ENCODE results near the gene RCL1. TPM values are rescaled to one million over a fixed set of nuclear protein-coding genes. Genes with fewer than 3 reads are reported as not detected.

Gene RCL1
- total RNA-seq, 1 donor from 2014 or later = 23.4 TPM

DNA sequence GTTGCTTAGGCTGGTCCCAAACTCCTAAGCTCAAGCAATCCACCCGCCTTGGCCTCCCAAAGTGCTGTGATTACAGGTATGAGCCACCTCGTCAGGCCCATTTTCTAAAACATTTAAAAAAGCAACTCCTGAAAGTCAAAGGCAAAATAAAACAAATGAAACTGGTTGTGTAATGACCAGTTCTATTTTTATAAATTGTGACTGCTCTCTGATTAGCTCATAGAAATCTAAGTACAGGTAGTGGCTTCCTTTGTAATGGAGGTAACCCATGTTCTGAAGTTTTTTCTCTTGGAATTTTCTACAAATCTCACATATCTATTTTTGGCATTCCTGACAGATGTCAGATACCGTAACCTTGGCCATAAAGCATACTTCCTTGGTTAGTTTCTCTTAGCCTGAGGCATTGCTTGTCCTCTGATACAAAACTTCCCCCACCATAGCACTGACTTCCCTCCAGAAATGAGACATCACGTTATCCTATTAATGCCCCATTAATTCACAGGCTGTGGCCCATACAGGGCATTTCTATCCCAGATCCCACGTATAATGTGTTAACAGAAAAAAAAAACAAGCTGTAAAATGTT, 37.6 kb upstream of the RCL1 start:
- H3K4me3 ChIP-seq (ENCODE audit: low read depth, low read length) = no peak overlapping the region
- no peak for DNase-seq (ENCODE audit: low read depth)
- TF ChIP-seq, protein P1, sequence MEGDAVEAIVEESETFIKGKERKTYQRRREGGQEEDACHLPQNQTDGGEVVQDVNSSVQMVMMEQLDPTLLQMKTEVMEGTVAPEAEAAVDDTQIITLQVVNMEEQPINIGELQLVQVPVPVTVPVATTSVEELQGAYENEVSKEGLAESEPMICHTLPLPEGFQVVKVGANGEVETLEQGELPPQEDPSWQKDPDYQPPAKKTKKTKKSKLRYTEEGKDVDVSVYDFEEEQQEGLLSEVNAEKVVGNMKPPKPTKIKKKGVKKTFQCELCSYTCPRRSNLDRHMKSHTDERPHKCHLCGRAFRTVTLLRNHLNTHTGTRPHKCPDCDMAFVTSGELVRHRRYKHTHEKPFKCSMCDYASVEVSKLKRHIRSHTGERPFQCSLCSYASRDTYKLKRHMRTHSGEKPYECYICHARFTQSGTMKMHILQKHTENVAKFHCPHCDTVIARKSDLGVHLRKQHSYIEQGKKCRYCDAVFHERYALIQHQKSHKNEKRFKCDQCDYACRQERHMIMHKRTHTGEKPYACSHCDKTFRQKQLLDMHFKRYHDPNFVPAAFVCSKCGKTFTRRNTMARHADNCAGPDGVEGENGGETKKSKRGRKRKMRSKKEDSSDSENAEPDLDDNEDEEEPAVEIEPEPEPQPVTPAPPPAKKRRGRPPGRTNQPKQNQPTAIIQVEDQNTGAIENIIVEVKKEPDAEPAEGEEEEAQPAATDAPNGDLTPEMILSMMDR (conservative IDR thresholded peaks at IDR 0.05; ENCODE audit: low read depth, low read length) = no peak

DNA sequence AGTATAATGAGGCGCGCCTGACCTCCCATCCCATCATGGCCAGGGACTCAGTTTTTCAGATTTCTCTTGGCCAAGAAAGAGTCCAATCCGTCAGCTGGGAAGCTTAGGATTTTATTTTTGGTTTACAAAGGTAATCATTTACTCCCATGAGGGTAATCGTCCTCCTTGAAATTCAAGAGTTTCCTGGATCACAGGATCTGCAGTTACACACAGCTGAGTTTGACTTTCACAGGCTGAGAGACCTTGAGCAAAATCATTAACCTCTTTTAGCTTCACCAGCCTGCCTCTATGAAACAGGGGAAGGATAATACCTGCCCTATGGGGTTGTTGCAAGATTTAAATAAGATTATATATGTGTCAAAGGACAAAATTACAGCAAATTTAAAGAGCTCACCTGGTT, 36.3 kb upstream of the RCL1 start:
- TF ChIP-seq, protein P1 (conservative IDR thresholded peaks at IDR 0.05; ENCODE audit: low read depth, low read length) = no peak
- no peak overlapping the region for H3K4me3 ChIP-seq (ENCODE audit: low read depth, low read length)
- peak; percentile 58 for DNase-seq (ENCODE audit: low read depth)

DNA sequence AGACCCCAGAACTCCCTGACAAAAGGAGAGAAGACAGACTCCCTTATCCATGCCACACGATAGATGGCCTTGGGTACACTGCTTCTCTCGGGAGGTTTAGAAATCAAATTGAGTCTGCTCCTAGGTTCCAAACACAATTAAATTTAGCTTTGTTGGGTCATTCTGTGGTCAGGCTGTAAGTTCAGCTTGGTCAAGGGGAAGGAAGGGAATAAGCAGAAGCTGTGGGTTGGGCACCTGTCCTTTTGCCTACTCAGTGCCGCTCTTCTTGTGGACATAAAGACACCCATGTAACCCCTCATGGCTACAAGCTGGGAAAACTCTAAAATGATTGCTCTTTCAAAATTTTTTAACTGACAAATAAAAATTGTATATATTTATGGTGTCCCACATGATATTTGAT, 32.6 kb upstream of the RCL1 start:
- TF ChIP-seq, protein P1 (conservative IDR thresholded peaks at IDR 0.05; ENCODE audit: low read depth, low read length) = no peak
- no peak overlapping the region for H3K4me3 ChIP-seq (ENCODE audit: low read depth, low read length)
- DNase-seq (ENCODE audit: low read depth) = no peak

DNA sequence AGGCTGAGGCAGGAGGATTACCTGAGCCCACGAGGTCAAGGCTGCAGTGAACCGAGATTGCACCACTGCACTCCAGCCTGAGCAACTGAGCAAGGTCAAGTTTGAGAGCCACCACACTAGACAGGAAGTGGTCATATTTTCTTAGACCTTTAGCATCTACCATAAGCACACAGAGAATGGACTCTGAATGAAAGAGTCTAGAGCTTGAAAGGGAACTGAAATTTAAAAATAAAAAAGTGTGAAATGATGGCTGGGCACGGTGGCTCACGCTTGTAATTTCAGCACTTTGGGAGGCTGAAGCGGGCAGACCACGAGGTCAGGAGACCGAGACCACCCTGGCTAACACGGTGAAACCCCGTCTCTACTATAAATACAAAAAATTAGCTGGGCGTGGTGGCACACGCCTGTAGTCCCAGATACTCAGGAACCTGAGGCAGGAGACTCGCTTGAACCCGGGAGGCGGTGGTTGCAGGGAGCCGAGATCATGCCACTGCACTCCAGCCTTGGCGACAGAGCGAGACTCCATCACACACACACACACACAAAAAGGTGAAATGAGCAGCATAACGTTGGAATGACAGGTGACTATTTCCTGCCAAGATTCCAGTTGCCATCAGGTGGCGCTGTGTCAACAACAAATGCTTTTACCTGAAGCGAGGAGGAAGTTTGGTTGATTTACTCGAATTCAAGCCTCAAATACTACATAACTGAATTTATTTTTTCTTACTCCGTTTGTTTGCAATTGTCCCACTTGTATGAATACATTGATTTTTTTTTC, 30.4 kb upstream of the RCL1 start:
- H3K4me3 ChIP-seq (ENCODE audit: low read depth, low read length) = peak overlapping the region; percentile 40
- DNase-seq (ENCODE audit: low read depth) = peak; percentile 49
- TF ChIP-seq, protein P1 (conservative IDR thresholded peaks at IDR 0.05; ENCODE audit: low read depth, low read length) = peak; percentile 86

DNA sequence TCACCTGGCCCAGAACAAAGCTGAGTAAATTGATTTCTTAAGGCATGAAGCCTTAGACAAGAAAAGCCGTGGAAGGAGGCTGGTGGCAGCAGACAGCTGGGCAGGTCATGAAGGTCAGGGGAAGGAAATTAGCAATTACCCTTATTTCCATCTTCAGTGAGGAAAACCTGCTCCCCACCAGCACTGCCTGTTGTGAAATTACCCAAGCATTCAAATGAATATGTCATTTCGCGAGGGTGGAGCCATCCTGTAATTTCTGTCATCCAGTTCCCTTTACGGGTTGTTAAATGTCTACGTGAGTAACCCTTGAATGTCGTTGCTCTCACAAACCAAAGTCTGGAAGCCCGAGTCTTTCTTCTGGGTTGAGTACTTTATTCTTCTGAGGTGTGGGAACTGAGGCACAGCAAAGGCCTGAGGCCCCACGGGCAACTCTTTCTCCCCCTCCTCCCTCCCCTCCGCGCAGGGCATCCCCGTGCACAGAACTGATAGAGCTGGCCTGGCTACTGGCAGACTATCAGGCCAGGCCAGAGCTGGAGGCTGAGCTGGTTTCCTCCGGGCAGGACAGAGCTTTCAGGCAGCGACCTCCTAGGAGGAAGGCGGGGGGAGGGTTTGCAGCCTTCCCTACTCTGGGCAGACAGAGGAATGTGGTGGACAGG, 29.7 kb upstream of the RCL1 start:
- TF ChIP-seq, protein P1 (conservative IDR thresholded peaks at IDR 0.05; ENCODE audit: low read depth, low read length) = no peak
- DNase-seq (ENCODE audit: low read depth) = no peak
- H3K4me3 ChIP-seq (ENCODE audit: low read depth, low read length) = peak overlapping the region; percentile 40

DNA sequence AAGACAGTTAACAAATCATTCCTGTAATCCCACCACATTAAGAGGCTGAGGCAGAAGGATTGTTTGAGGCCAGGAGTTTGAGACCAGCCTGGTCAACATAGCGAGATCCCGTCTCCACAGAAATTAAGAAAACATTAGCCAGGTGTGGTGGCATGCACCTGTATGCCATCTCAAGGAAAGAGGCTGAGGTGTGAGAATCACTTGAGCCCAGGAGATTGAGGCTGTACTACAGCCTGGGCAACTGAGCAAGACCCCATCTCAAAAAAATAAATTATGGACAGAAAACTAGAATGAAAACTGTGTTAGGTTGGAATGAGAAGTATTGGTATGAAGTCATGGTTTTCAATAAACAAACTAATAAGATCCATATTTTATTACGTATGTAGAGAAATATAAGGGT, 28.7 kb upstream of the RCL1 start:
- DNase-seq (ENCODE audit: low read depth) = no peak
- TF ChIP-seq, protein P1 (conservative IDR thresholded peaks at IDR 0.05; ENCODE audit: low read depth, low read length) = no peak
- no peak overlapping the region for H3K4me3 ChIP-seq (ENCODE audit: low read depth, low read length)
